HTR-8/SVneo (cell line): ENCODE measurements around the gene BMP7.
A peak's percentile ranks its signal among the peaks of the same experiment; 100 is the strongest.

ENCODE experiments used
- DNase-seq: peaks from one replicate; pipeline ENCODE4 v3.0.0; 2011; ENCODE audit warnings: low spot score, mixed read lengths; ENCODE audit not compliant: insufficient read length
- FAIRE-seq: peaks from 2 replicates; lab custom pipeline; 2011; peaks lifted over from hg19 to GRCh38; lab: Jason Lieb, UNC

Gene BMP7

GRCh38 chr20:57215826-57216471 is 50.5 kb downstream of the BMP7 start:
- FAIRE-seq (peak; percentile 82), DNase-seq (no peak)

- no peak for FAIRE-seq
- no peak for DNase-seq
Observed at GRCh38 chr20:57215426-57215825, 51.0 kb downstream of the BMP7 start.

- FAIRE-seq: no peak
- no peak for DNase-seq
Observed at GRCh38 chr20:57214948-57215347, 51.5 kb downstream of the BMP7 start.

GRCh38 chr20:57214427-57214826 is 52.0 kb downstream of the BMP7 start:
- DNase-seq (no peak), FAIRE-seq (peak; percentile 44)

- DNase-seq (no peak), FAIRE-seq (no peak)
Observed at GRCh38 chr20:57213924-57214323, 52.5 kb downstream of the BMP7 start.

- DNase-seq (no peak), FAIRE-seq (no peak)
Observed at GRCh38 chr20:57213291-57213690, 53.1 kb downstream of the BMP7 start.

- DNase-seq: peak; percentile 100
- FAIRE-seq: peak; percentile 100
Observed at GRCh38 chr20:57212534-57213276, 53.7 kb downstream of the BMP7 start.

GRCh38 chr20:57211908-57212533 is 54.4 kb downstream of the BMP7 start:
- DNase-seq (no peak), FAIRE-seq (peak; percentile 65)

- DNase-seq (no peak), FAIRE-seq (no peak)
Observed at GRCh38 chr20:57211406-57211805, 55.0 kb downstream of the BMP7 start.

- DNase-seq: no peak
- no peak for FAIRE-seq
Observed at GRCh38 chr20:57210911-57211280, 55.5 kb downstream of the BMP7 start.

GRCh38 chr20:57210054-57210910 is 56.2 kb downstream of the BMP7 start:
- FAIRE-seq: peak; percentile 92
- no peak for DNase-seq

- no peak for DNase-seq
- no peak for FAIRE-seq
Observed at GRCh38 chr20:57209413-57209812, 57.0 kb downstream of the BMP7 start.

- FAIRE-seq: peak; percentile 92
Observed at GRCh38 chr20:57208198-57208597, 58.2 kb downstream of the BMP7 start.

GRCh38 chr20:57207251-57207650 is 59.2 kb downstream of the BMP7 start:
- no peak for DNase-seq
- no peak for FAIRE-seq

More at GRCh38 chr20:57208198-57208597, 58.2 kb downstream of the BMP7 start:
- no peak for DNase-seq

- DNase-seq (peak; percentile 85), FAIRE-seq (peak; percentile 100)
Observed at GRCh38 chr20:57205606-57206219, 60.7 kb downstream of the BMP7 start.

- DNase-seq (no peak), FAIRE-seq (no peak)
Observed at GRCh38 chr20:57203986-57204385, 62.5 kb downstream of the BMP7 start.

GRCh38 chr20:57203204-57203603 is 63.2 kb downstream of the BMP7 start:
- no peak for DNase-seq
- FAIRE-seq: peak; percentile 97

- DNase-seq: no peak
- FAIRE-seq: no peak
Observed at GRCh38 chr20:57202309-57202708, 64.1 kb downstream of the BMP7 start.

GRCh38 chr20:57200882-57201695 is 65.4 kb downstream of the BMP7 start:
- DNase-seq: no peak
- peak; percentile 93 for FAIRE-seq
